HUES48 (cell line): ENCODE results near the gene FGFR3.

Source experiments
- H3K27ac ChIP-seq: one replicate; pipeline ENCODE4 v1.7.0; 2013; ENCODE audit warnings: low read depth, low read length, inconsistent platforms
- H3K27me3 ChIP-seq: 2 replicates; pipeline ENCODE4 v1.6.1; 2013; ENCODE audit warnings: mild to moderate bottlenecking, low read length; ENCODE audit not compliant: control insufficient read depth, insufficient read depth
- H3K36me3 ChIP-seq: 2 replicates; pipeline ENCODE4 v1.6.1; 2013; ENCODE audit warnings: low read length; ENCODE audit not compliant: control insufficient read depth, insufficient read depth
- H3K4me1 ChIP-seq: 2 replicates; pipeline ENCODE4 v1.6.1; 2013; ENCODE audit warnings: mild to moderate bottlenecking, low read length; ENCODE audit not compliant: control insufficient read depth, insufficient read depth
- H3K4me3 ChIP-seq: 2 replicates; pipeline ENCODE4 v1.5.1; 2013; ENCODE audit warnings: mild to moderate bottlenecking, low read depth, low read length
- H3K9ac ChIP-seq: 2 replicates; pipeline ENCODE4 v1.6.1; 2013; ENCODE audit warnings: mild to moderate bottlenecking, low read depth, low read length, moderate library complexity
- H3K9me3 ChIP-seq: 2 replicates; pipeline ENCODE4 v1.6.1; 2013; ENCODE audit warnings: low read length; ENCODE audit not compliant: control insufficient read depth, insufficient read depth

Gene FGFR3

DNA sequence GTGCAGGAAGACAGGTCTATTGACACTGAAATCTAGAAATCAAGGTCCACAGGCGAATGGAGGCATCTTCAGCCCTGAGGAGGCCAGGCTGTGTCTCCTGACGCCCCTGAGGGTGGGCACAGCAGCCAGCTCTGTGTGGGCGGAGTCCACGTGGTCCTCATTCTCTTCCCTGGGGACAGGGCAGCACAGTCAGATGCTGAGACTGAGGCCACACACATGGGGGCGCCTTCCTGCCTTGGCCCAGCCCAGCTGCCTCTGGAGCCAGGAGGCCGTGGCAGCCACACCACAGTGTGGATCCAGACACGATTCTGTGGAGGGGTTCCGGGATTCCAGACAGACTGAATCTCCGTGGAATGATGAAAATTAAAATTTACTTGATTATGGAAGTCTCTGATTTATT is 20.8 kb downstream of the FGFR3 start:
- no peak overlapping the region for H3K4me3 ChIP-seq
- no peaks in the 10 kb centered on the region for H3K27me3 ChIP-seq
- no peak overlapping the region for H3K27ac ChIP-seq
- H3K36me3 ChIP-seq, result peaks cover 54% of the 10 kb centered on the region
- H3K9ac ChIP-seq, result no peak overlapping the region
- H3K4me1 ChIP-seq, result no peaks in the 10 kb centered on the region
- no peaks in the 10 kb centered on the region for H3K9me3 ChIP-seq

DNA sequence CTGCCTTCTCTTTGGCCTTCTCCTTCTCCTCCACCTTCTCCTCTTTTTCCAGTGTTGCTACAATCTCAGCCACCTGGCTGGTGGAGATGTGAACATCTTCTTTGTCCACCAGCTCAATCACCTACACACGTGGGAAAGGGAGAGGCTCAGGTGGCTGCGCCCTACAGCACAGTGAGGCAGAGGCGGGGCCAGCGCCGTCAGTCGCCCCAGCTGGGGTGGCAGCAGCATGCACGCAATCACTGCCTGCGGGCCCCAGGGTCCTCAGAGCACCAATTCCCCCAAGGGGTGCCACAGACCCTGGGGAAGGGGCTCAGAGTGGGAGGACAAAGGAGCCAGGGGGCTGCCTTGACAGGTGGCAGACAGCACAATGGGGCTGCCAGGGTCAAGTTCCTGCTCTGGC is 21.4 kb downstream of the FGFR3 start:
- Histone ChIP-seq H3K4me3 (no peak overlapping the region), H3K27ac (no peak overlapping the region), H3K9ac (no peak overlapping the region), H3K4me1 (no peaks in the 10 kb centered on the region), H3K27me3 (no peaks in the 10 kb centered on the region), H3K9me3 (no peaks in the 10 kb centered on the region), H3K36me3 (peaks cover 59% of the 10 kb centered on the region)

DNA sequence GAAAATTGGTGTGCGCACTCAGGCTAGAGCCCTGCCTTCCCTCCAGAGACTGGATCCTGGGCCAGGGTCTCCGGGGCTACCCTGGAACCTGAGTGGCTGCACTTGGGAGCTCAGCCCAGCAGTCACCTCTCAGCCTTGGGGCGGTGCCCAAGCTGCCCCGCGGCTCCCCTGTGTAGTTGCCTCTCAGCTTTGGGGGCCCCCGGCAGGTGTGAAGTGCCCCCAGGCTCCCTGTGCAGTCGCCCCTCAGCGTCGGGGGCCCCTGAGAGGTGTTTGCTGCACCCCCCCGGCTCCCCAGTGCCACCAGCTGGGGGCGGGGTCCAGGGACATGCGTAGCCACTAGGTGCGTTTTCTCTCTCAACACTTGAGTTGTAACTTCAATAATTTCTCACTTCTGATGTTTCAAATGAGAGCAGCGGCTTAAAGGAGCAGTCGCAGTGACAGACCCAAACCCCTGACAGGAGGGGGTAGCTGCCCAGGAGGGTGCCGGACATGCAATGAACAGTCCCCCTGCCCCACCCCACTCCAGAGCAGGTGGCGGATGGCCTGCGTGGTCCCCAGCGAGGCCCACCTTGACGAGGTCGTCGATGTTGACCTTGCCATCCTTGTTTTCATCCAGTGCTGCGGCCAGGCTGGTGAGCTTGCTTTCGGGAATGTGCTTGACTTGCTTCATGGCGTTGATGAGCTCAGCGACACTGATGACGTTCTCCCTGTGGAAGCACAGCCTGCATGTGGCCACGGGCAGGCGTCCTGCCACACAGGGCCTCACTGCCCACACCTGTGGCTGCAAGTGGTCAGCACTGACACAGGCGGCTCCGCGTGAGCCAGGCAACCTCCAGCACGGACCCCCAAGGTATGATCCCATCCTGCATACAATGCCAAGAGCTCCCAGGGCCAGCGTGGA is 22.3 kb downstream of the FGFR3 start:
- no peaks in the 10 kb centered on the region for H3K27me3 ChIP-seq
- H3K36me3 ChIP-seq, result peaks cover 68% of the 10 kb centered on the region
- H3K27ac ChIP-seq, result no peak overlapping the region
- H3K9me3 ChIP-seq, result no peaks in the 10 kb centered on the region
- no peaks in the 10 kb centered on the region for H3K4me1 ChIP-seq
- no peak overlapping the region for H3K9ac ChIP-seq
- no peak overlapping the region for H3K4me3 ChIP-seq

DNA sequence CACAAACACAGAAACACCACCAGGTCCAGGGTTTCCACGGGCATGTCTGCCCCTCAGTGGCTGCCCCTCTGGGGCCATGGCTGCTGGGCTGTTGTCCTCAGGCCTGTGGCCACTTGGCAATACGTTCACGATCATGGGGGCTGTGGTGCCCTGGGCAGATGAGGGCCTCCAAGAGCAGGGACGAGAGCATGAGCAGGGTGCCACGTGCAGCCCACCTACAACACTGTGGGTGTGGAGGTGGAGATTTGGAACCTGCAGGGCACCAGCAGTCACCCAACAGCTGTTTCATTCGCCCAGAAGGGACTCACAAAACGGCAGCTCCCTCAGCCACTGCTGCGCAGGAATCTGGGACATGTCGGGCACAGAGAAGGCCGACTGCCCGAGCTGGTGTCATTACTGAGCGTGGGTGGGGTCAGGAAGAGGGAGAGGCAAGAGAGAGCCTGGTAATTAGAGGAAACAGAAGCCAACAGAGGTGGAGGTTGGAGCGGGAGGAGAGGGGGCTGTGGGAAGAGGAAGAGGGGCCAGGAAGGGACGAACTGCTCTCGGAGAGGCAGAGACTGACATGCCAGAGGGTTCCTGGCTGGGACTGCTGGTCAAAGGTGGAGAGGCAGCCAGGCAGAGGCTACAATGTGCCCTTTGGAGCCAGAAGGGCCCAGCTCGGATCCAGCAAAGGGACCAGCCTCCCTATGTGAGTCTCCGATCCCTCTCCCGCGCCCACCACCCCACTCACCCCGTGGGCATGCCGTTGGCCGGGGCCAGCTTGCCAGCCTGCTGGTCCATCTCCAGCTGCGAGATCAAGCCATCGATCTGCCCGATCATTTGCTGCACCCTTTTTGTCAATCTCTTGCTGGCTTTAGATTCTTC is 23.1 kb downstream of the FGFR3 start:
- no peaks in the 10 kb centered on the region for H3K9me3 ChIP-seq
- H3K36me3 ChIP-seq, result peaks cover 70% of the 10 kb centered on the region
- H3K27ac ChIP-seq, result no peak overlapping the region
- no peaks in the 10 kb centered on the region for H3K4me1 ChIP-seq
- no peak overlapping the region for H3K9ac ChIP-seq
- no peak overlapping the region for H3K4me3 ChIP-seq
- H3K27me3 ChIP-seq, result no peaks in the 10 kb centered on the region

DNA sequence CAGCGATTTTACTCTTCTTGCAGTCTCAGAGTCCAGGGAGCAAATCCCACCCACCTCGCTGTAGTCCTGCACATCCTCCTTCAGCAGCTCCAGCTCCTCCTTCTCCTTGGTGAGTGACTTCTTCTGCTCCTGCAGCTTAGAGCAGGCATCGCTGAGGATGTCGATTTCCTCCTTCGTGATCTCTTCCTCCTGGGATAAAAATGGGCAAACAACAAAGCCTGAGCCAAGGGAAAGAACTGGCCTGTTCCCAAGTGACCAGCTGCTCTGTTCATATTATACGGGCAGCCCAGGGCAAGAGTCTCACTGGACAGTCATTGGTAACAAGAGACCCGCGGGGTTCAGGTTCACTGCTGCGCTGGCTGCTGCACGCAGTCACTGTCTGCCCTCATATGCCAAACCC is 26.2 kb downstream of the FGFR3 start:
- no peaks in the 10 kb centered on the region for H3K9me3 ChIP-seq
- no peaks in the 10 kb centered on the region for H3K27me3 ChIP-seq
- H3K9ac ChIP-seq, result no peak overlapping the region
- H3K27ac ChIP-seq, result no peak overlapping the region
- H3K4me3 ChIP-seq, result no peak overlapping the region
- H3K36me3 ChIP-seq, result peaks cover 77% of the 10 kb centered on the region
- H3K4me1 ChIP-seq, result no peaks in the 10 kb centered on the region

DNA sequence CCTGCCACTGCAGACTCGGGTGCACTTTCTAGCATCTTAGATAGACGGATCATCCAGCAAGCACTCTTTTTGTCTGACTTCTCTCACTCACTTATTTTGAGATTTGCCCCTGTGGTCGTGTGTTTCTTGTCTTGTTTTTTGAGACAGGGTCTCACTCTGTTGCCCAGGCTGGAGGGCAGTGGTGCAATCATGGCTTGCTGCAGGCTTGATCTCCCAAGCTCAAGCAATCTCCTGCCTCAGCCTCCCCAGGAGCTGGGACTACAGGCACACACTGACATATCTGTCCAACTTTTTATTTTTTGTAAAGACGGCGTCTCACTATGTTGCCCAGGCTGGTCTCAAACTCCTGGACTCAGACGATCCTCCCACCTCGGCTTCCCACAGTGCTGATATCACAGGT is 26.7 kb downstream of the FGFR3 start:
- Histone ChIP-seq H3K27ac (no peak overlapping the region), H3K4me3 (no peak overlapping the region), H3K9me3 (no peaks in the 10 kb centered on the region), H3K36me3 (peaks cover 79% of the 10 kb centered on the region), H3K9ac (no peak overlapping the region), H3K4me1 (no peaks in the 10 kb centered on the region), H3K27me3 (no peaks in the 10 kb centered on the region)

DNA sequence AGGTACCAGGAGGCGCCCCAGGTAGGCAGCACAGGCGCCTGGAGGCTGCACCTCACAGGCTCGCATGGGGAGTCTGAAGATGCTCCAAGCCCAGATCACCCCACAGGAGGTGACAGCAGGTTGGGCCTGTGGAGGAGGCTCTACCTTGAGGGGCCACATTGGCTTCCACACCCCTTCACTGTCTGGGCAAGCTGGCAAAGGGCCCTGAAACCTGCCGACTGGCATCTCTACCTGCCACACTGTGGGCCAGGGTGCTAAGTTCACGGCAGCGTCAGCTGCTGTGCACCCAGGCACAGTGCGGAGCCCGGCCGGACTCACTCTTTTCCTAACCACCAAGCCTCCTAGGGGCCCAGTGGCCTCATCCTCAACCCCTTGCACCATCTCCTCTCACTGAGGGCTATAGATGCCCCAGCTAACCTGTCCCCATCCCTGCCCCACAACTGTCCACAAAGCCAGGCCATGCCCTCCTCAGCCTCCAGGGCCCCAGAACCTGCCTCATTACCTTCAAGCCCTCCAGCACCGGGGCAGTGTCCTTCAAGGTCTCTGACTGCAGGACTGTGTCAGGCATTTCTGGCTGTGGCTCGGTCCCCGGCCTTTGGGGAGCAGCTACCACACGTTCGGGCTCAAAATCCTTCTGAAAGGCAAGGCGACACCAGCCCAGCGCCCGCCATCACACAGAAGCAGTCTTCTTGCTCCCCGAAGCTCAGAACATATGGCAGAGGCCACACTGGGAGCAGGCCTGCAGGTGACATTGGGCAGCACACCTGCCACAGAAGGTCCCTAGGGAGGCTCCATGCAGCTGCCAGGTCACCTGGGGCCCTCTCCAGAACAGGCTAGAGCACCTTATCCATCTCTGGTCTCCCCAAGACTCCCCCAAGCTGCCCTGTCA is 28.8 kb downstream of the FGFR3 start:
- no peaks in the 10 kb centered on the region for H3K9me3 ChIP-seq
- peaks cover 79% of the 10 kb centered on the region for H3K36me3 ChIP-seq
- no peak overlapping the region for H3K9ac ChIP-seq
- no peak overlapping the region for H3K27ac ChIP-seq
- H3K4me3 ChIP-seq, result no peak overlapping the region
- no peaks in the 10 kb centered on the region for H3K27me3 ChIP-seq
- no peaks in the 10 kb centered on the region for H3K4me1 ChIP-seq

DNA sequence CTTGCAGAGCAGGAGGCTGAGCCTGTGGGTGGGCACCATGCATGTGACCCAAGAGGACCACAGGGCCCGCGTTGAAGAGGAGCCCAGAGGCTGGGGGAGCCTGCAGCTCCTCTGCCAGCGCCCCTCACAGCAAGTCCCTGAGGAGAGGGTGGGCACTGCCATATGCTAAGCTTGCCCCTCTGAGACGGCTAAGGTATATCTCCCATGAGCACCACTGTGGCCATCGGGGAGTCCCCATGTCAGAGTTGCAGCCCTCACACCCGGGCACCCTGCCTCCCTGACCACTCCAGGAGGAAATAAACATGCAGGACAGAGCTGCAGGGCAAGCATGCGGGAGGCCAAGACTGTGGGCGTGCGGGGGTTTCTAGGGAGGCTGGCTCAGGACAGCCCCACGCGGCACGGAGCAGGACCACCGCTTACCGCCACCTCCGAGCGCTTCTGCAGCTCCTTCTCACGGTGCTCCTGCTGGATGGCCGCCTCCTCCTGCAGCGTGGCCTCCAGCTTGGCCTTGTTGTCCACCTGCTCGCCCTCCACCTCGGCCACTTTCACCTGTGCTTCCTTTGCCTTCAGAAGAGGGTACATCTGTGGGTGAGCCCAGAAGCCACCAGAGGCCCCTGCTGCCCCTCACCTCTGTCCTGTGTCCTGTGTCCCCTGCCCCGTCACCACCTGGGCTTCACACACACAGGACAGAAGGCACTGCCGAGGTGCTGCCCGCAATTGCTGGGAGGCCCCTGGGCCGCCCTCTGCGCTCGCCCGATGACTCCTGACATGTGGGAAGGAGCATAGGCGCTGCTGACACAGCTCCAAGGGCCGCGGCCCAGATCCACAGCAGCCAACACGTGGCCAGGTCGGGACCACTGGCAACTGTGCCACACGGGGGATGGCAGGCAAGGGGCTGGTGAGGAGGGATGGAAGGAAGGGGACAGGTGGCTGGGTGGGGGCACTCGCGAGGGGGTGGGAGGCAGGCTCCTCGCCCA is 29.8 kb downstream of the FGFR3 start:
- Histone ChIP-seq H3K9ac (no peak overlapping the region), H3K36me3 (peaks cover 71% of the 10 kb centered on the region), H3K27ac (no peak overlapping the region)

DNA sequence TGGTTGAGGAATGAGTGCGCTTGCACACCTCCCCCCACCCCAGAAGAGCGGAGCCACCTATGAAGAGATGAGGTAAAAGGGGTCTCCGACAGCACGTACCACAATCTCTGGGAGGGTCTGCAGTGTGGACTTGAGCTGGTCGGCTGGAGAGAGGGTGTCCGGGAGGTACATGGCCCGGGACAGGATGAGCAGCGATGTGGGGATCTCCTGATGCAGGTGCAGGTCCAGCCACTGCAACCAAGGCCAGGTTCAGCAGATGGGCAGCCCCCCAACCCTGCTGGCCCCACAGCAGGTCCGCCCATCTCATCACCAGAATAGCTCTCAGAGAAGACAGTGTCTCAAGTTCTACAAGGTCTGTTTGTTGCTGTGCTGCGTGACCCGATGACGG is 30.4 kb downstream of the FGFR3 start:
- no peaks in the 10 kb centered on the region for H3K9me3 ChIP-seq
- no peak overlapping the region for H3K9ac ChIP-seq
- no peak overlapping the region for H3K4me3 ChIP-seq
- peaks cover 66% of the 10 kb centered on the region for H3K36me3 ChIP-seq
- H3K4me1 ChIP-seq, result no peaks in the 10 kb centered on the region
- no peaks in the 10 kb centered on the region for H3K27me3 ChIP-seq
- no peak overlapping the region for H3K27ac ChIP-seq

More for the DNA sequence above, 29.8 kb downstream of the FGFR3 start:
- no peak overlapping the region for H3K4me3 ChIP-seq
- no peaks in the 10 kb centered on the region for H3K27me3 ChIP-seq
- H3K9me3 ChIP-seq, result no peaks in the 10 kb centered on the region
- no peaks in the 10 kb centered on the region for H3K4me1 ChIP-seq

DNA sequence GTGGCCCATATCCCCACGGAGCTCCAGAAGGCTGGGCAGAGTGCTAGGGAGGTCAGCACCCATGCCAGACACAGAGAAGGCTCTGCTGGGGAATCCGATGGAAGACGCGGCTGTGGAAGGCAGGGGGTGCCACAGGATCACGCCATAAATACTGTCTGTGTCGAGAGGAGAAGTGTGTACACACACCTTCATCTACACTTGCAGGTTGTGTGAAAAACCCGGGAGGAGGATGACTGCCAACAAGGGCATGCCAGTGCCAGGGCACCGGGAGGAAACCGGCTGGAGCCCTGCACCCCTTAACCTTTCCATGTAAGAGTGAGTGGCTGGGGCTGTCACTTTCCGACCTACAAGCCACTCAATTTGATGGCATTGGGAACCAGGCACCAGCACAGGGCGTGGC is 31.7 kb downstream of the FGFR3 start:
- Histone ChIP-seq H3K4me1 (no peaks in the 10 kb centered on the region), H3K4me3 (no peak overlapping the region), H3K9me3 (no peaks in the 10 kb centered on the region), H3K27ac (no peak overlapping the region), H3K9ac (no peak overlapping the region), H3K36me3 (peaks cover 55% of the 10 kb centered on the region), H3K27me3 (no peaks in the 10 kb centered on the region)
